ENCODE measurements around the gene KIZ.

KIZ gene

DNA sequence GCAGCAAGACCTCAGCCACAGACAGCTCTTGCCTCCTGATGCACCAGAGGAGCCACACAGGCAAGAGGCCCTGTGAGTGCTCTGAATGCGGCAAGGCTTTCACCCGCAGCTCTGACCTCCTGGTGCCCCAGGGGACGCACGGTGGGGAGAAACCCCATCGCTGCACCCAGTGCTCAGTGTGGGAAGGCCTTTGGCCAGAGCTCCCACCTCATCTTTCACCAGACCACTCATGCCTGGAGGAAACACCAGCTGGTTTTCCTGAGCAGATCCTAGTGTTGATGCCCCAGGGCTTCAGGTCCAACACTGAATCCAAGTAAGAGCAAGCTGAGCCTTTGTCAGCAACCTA, 140.3 kb downstream of the KIZ start:
- no peak for DNase-seq (ENCODE audit: low read depth)

DNA sequence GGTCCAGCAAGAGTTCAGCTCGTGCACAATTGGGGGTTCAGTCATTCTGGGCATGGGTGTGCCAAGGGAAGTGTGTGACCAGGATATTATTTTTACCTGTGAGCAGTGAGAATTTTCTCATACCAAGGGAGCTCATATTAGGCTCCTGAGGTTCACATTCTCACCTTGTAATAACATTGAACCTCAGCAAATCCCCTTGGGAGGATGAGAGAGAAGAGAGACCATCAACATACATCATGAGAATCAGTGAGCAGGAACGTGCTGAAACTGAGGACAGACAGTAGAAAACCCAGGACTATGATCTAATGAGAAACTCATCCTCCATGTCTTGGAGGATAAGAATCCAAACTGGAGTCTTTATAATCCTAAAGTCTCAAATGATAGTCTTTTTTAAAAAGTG, 143.9 kb downstream of the KIZ start:
- no peak for DNase-seq (ENCODE audit: low read depth)

GRCh38 chr20:21270806-21271205, 144.9 kb downstream of the KIZ start:
- DNase-seq (ENCODE audit: low read depth), result no peak

- DNase-seq (ENCODE audit: low read depth), result no peak
These were observed 146.4 kb downstream of the KIZ start for GRCh38 chr20:21272279-21272678.

GRCh38 chr20:21272679-21273078, 146.8 kb downstream of the KIZ start:
- DNase-seq (ENCODE audit: low read depth), result no peak

GRCh38 chr20:21273755-21274386, 148.0 kb downstream of the KIZ start:
- no peak for DNase-seq (ENCODE audit: low read depth)

GRCh38 chr20:21278829-21279228, 152.9 kb downstream of the KIZ start:
- no peak for DNase-seq (ENCODE audit: low read depth)

GRCh38 chr20:21279706-21280521, 154.0 kb downstream of the KIZ start:
- no peak for DNase-seq (ENCODE audit: low read depth)

DNA sequence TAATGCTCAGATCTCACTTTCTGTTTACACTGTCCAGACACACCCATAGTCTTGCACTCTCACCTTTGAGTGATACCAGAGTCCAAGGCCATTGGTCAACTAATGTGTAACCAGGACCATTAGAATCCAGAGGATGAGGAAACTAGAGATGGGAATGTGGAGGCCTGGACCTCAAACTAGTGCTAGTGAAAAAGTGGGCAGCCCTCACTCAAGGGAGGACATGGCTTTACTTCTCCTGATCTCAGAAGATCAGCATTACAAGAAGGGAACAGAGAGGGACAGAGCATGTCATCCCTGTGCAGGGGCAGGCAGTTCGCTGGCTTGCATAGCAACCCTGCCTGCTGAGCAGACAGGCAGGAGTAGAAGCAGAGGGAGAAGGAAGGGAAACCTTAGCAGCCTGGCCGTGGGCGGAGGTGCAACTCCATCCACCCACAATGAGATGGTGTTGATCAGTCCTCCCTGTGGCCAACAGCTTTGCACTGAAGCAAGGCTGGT, 154.7 kb downstream of the KIZ start:
- no peak for DNase-seq (ENCODE audit: low read depth)

DNA sequence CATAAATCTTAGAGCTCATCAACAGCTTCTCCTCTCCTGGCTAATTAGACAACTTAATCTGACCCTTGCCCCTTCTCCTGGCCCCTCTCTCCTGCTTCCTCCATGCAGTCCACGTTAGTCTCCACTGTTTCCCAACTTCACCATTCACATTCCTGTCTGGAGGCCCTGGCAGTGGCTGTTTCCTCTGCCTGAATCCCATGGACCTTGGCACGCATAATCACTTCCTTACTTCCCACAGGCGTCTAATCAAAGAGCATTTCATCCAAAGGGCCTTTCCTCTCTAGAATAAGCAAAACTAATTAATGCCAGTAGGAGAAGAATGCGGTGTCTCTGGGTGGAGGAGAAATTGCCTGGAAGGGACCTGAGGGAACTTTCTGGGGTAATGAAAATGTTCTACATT, 160.9 kb downstream of the KIZ start:
- no peak for DNase-seq (ENCODE audit: low read depth)

DNA sequence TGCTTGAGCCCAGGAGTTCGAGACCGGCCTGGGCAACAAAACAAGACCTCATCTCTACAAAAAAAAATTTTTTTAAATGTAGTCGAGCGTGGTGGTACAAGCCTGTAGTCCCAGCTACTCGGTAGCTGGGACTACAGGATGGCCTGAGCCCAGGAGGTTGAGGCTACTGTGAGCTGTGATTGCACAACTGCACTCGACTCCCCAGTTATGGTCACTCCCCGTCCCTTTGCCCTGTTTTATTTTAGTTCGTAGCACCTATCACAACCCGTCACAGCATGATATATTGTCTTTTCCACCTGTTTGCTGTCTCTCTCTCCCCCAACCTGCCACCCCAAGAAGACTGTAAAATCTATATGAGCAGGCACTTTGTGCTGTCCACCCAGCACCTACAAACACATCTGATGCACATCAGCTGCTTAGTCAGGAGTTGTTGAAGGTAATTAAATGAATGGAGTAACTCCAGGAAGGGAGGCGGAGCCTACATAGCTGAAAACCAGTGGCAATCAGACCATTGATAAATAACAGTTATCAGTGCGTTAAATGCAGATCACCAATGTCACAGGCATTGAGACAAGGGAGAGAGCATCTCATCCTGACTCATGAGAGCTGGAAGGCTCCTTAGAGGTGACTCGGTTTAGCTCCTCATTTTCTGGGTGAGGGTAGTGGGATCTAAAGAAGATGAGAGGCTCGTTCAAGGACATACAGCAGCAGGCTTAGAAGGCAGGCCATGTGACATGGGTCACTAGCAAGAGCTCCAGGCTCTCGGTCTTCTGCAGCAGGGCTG, 162.9 kb downstream of the KIZ start:
- DNase-seq (ENCODE audit: low read depth), result no peak

DNA sequence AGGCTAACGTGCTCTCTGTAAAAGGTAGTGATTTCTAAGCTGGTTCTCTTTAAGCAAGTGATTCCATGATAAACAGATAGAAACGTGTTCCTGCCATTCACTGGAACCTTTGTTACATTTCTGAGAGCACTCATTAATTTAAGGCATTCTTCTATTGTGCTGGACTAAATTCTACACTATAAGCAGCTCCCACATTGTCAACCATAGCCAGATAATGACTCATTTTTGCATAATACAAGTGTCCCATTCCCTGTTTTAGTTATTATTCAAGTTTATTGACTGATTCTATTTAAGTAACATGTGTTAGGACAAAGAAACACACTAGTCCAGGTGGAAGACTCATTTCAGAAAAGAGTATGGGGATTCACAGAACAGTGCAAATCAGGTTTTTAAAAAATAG, 163.8 kb downstream of the KIZ start:
- DNase-seq (ENCODE audit: low read depth), result no peak

DNA sequence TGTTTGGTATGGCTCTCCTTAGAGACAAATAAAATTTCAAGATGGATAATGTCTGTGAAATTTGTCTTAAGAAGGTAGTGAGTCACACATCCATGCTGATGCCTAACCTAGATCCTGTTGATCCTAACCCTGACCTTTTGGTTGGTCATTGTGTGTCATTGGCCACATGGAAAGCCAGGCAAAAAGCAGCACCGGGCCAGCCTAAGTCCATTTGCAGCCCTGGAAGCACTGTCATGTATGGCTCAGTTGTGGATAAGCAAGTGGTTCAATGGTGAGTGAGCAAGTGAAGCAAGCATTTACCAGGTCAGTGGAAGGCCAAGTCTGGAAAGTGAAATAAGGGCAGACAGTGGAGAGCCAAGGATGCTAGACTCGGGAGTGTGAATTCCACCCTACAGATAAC, 165.1 kb downstream of the KIZ start:
- no peak for DNase-seq (ENCODE audit: low read depth)

DNA sequence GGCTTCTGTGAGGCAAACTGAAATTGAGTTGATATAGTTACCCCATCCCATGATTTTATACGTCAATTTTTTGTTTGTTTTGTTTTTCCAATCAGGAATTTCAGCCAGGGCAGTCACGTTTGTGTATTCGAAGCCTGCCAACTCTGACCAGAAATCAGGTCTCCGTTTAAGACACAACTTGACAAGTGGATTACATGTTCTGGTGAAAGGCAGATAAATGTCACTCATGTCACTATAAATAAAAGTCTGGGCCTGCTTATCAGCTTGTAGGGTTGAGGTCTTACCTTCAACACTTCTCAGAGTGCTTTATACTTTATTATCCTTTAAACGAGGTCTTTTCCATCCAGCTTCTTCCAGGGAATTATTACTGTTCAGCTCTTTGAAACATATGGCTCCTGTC, 168.9 kb downstream of the KIZ start:
- no peak for DNase-seq (ENCODE audit: low read depth)

Measured in fibroblast of the conjunctiva (primary cell).